Peyer's patch (tissue), 4 donors: ENCODE data around the gene PGBD1.

Experiments used
- CTCF ChIP-seq, 6 experiments: fragments of 450-650 bp in 4 of 6; fragments of 200-600 bp in 2 of 6; sonication (generic) in 1 of 6; IDR thresholded peaks; one replicate each; pipeline ENCODE4 v1.5.1; 2017 to 2019; ENCODE audit warnings: antibody characterized with exemption in 6 of 6, mild to moderate bottlenecking in 3 of 6, moderate library complexity in 1 of 6
- POLR2A ChIP-seq, 2 donors: fragments of 450-650 bp; IDR thresholded peaks; one replicate each; pipeline ENCODE4 v1.5.1; 2017; ENCODE audit warnings: antibody characterized with exemption in 2 of 2, mild to moderate bottlenecking in 2 of 2, moderate library complexity in 2 of 2

GRCh38 chr6:28266563-28266961 is 14.8 kb upstream of the PGBD1 start:
- TF ChIP-seq CTCF (IDR thresholded peaks at IDR 0.05): no peak
- no peak for TF ChIP-seq POLR2A (IDR thresholded peaks at IDR 0.05)
